Measurements from ENCODE around the gene CARD14.

- TF ChIP-seq CTCF (IDR thresholded peaks at IDR 0.05) (no peak), REST (IDR thresholded peaks at IDR 0.05; ENCODE audit: insufficient read depth in 1 of 2, low read depth in 2 of 2, low read length in 1 of 2) (no peak), SIN3A (IDR thresholded peaks at IDR 0.05; ENCODE audit: borderline replicate concordance, insufficient read depth, low read depth, low read length) (no peak), POLR2AphosphoS5 (IDR thresholded peaks at IDR 0.05; ENCODE audit: low read depth, low read length) (no peak), TCF7L2 (IDR thresholded peaks at IDR 0.05; ENCODE audit: low read depth, low read length) (no peak)
Observed at GRCh38 chr17:80191865-80192661, 22.2 kb downstream of the CARD14 start.
